NB4 (cell line): ENCODE data around the gene ITPR2.
A peak's percentile ranks its signal among the peaks of the same experiment; 100 is the strongest.

Experiments used
- DNase-seq: peaks from one replicate; pipeline ENCODE4 v3.0.0; 2010; ENCODE audit warnings: low read depth
- H3K4me3 ChIP-seq: one replicate; pipeline ENCODE4 v1.5.1; 2011; ENCODE audit warnings: mild to moderate bottlenecking, low read depth, low read length, moderate library complexity
- MAX ChIP-seq: IDR thresholded peaks from 2 replicates; pipeline ENCODE4 v1.6.1; 2011; ENCODE audit warnings: low read depth, low read length
- MYC ChIP-seq: IDR thresholded peaks from 2 replicates; pipeline ENCODE4 v1.6.1; 2011; ENCODE audit warnings: low read depth, low read length
- POLR2A ChIP-seq: IDR thresholded peaks from 2 replicates; pipeline ENCODE4 v1.6.1; 2011; ENCODE audit warnings: mild to moderate bottlenecking; ENCODE audit not compliant: insufficient read length; ENCODE audit errors: extremely low read depth
- TF ChIP-seq, protein P1 (sequence below): IDR thresholded peaks from one replicate; pipeline ENCODE4 v1.5.1; 2012; ENCODE audit warnings: low read depth, low read length

Gene ITPR2

DNA sequence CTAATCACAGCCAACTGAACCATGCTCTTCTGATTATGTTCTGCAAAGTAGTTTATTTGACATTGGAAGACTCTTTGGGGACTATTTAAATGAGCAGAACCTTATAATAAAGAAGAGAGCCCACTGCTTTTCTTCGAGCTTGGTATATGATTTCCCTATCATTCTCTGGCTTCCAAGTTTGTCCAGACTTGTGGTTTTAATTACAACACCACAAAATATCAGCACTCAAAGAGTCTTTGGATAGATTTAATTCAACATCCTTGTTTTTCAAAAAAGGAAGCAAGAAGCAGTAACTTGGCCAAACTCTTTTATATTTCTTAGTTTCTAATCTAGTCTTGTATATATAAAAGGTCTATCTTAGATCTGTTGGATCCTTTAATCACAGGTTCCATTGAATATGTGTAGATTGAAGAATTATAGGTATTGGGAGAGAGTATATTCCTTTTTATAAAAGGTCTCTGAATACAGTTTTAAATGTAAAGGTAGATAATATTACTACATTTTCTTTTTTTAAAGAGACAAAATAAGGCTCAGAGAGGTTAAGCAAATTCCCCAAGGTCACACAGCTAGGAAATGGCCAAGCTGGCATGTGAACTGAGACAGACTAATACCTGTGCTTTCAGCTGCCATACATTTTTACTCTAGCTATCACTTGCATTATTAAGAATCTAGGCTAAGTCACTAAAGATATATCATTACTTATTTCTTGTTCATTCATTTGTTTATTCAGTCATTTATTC is 464.8 kb downstream of the ITPR2 start:
- no peak for DNase-seq
- TF ChIP-seq, protein P1, sequence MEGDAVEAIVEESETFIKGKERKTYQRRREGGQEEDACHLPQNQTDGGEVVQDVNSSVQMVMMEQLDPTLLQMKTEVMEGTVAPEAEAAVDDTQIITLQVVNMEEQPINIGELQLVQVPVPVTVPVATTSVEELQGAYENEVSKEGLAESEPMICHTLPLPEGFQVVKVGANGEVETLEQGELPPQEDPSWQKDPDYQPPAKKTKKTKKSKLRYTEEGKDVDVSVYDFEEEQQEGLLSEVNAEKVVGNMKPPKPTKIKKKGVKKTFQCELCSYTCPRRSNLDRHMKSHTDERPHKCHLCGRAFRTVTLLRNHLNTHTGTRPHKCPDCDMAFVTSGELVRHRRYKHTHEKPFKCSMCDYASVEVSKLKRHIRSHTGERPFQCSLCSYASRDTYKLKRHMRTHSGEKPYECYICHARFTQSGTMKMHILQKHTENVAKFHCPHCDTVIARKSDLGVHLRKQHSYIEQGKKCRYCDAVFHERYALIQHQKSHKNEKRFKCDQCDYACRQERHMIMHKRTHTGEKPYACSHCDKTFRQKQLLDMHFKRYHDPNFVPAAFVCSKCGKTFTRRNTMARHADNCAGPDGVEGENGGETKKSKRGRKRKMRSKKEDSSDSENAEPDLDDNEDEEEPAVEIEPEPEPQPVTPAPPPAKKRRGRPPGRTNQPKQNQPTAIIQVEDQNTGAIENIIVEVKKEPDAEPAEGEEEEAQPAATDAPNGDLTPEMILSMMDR, result no peak
- TF ChIP-seq MYC, result no peak
- no peak for TF ChIP-seq POLR2A
- no peak for TF ChIP-seq MAX
- no peak overlapping the region for H3K4me3 ChIP-seq

GRCh38 chr12:26361964-26362363 is 471.0 kb downstream of the ITPR2 start:
- DNase-seq, result no peak
- H3K4me3 ChIP-seq, result no peak overlapping the region
- no peak for TF ChIP-seq MAX
- no peak for TF ChIP-seq MYC
- TF ChIP-seq POLR2A, result no peak
- TF ChIP-seq, protein P1, result no peak

DNA sequence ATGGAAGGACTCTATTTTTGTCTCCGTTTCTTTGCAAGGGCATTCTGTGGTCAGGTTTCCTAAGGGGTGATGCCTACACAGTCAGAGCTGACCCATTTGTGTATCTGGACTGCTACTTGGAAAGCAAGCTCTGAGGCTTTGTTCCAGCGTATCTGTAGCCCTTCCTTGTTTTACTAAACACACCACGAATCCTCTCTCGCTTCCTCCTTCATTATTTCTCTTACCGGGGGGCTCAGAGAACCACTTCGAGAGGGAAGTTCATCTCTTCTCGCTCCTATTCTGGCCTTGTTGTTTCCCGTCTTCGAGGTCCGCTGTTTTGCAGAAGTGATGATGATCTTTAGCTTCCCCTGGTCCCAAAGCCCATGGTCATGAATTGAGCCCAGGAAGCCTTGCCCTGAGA is 472.9 kb downstream of the ITPR2 start:
- no peak overlapping the region for H3K4me3 ChIP-seq
- no peak for DNase-seq
- no peak for TF ChIP-seq MAX
- no peak for TF ChIP-seq POLR2A
- no peak for TF ChIP-seq MYC
- TF ChIP-seq, protein P1, result no peak

GRCh38 chr12:26359576-26359975 is 473.4 kb downstream of the ITPR2 start:
- DNase-seq, result no peak
- TF ChIP-seq MYC, result no peak
- TF ChIP-seq MAX, result peak; percentile 11; the same call in 1 of the 2 replicates

DNA sequence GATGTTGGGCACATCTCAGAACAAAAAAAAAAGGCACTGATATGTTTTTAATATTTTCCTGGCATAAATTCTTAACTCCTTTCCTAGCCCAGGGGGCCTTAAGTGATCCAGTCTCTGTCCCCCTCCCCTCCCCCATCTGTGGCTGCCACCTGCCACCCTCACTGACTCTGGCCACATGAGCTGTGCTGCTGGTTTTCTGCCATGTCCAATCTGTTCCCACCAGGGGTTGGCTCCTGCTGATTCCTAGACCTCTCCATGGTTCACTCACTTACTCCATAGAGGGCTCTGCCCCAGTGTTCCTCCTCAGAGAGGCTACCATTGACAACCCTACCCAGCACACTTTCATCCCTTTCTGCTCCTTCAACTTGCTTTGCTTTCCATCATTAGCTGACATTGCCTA is 474.3 kb downstream of the ITPR2 start:
- H3K4me3 ChIP-seq, result no peak overlapping the region
- no peak for DNase-seq
- no peak for TF ChIP-seq POLR2A
- TF ChIP-seq, protein P1, result no peak
- TF ChIP-seq MYC, result no peak
- no peak for TF ChIP-seq MAX

More at GRCh38 chr12:26359576-26359975, 473.4 kb downstream of the ITPR2 start:
- H3K4me3 ChIP-seq, result no peak overlapping the region

DNA sequence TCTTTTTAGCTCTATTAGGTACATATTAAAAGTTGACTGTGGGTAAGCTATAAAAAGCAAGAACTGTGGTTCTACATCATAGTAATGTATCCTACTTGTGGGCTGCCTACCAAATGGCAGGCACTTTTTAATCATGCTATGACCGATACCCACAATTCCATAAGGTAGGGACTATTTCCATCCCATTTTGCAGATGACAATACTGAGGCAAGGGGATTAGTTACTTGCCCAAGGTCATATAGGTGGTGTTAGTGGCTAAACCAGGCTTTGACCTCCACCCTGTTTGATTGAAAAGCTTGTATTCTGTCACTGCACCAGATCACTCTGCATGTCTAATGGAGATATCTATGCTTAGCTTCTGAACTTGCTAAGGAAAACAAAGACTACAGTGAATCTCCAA is 485.7 kb downstream of the ITPR2 start:
- TF ChIP-seq MAX (no peak), POLR2A (no peak), MYC (no peak)
- TF ChIP-seq, protein P1, result no peak
- no peak for DNase-seq
- H3K4me3 ChIP-seq, result no peak overlapping the region
